SK-N-SH treated with all-trans-retinoic acid at 6 μM for 48 hours (cell line): Measurements from ENCODE around the gene CTBP2.

Experiments used
- ARNTL ChIP-seq: fragments of 450-650 bp; formaldehyde crosslinking; IDR thresholded peaks from 2 replicates; pipeline ENCODE4 v1.5.0; 2020; ENCODE audit warnings: low read depth, mild to moderate bottlenecking, moderate library complexity, borderline replicate concordance
- CSDC2 ChIP-seq: fragments of 250-450 bp; sonication (Bioruptor Pico); IDR thresholded peaks from 2 replicates; pipeline ENCODE4 v1.5.0; 2020; ENCODE audit warnings: mild to moderate bottlenecking, moderate library complexity
- ESRRG ChIP-seq: fragments of 250-450 bp; sonication (Bioruptor Pico); IDR thresholded peaks from 2 replicates; pipeline ENCODE4 v1.6.1; 2021; ENCODE audit warnings: mild to moderate bottlenecking
- PPARA ChIP-seq: fragments of 250-450 bp; sonication (Bioruptor Pico); IDR thresholded peaks from 2 replicates; pipeline ENCODE4 v1.5.0; 2020; ENCODE audit warnings: mild to moderate bottlenecking, borderline replicate concordance
- TOX ChIP-seq: fragments of 250-450 bp; sonication (Bioruptor Pico); IDR thresholded peaks from 2 replicates; pipeline ENCODE4 v1.8.0; 2021; ENCODE audit warnings: mild to moderate bottlenecking, moderate library complexity, borderline replicate concordance

- TF ChIP-seq CSDC2 (CRISPR knock-in tag) (no peak), ESRRG (CRISPR knock-in tag) (no peak), PPARA (CRISPR knock-in tag) (no peak), TOX (CRISPR knock-in tag) (no peak), ARNTL (CRISPR knock-in tag) (no peak)
These were observed 37.8 kb downstream of the CTBP2 start for GRCh38 chr10:125122566-125122965.
